B cell (primary cell): Measurements from ENCODE around the gene NPHS2. TPM values are rescaled to one million over a fixed set of nuclear protein-coding genes. Genes with fewer than 3 reads are reported as not detected.
A peak's percentile ranks its signal among the peaks of the same experiment; 100 is the strongest.

Source experiments
- ATAC-seq: fragments of 200-7000 bp; cut with Tn5 transposase; one replicate; pipeline ENCODE4 v1.10.0; 2021; ENCODE audit warnings: low read depth, mild to moderate bottlenecking, moderate number of reproducible peaks, moderate library complexity
- CTCF ChIA-PET: fragments of 350-600 bp; sonication (Branson Sonifier 250); formaldehyde crosslinking; loops from one replicate; lab custom pipeline; 2021; ENCODE audit warnings: antibody characterized with exemption, inconsistent platforms; lab: Charles Lee
- POLR2A ChIA-PET: fragments of 350-600 bp; sonication (Branson Sonifier 250); formaldehyde crosslinking; loops from one replicate; lab custom pipeline; 2021; ENCODE audit warnings: antibody characterized with exemption; lab: Charles Lee
- DNase-seq: peaks from one replicate; pipeline ENCODE4 v3.0.0; 2013
- H2AFZ ChIP-seq: 2 replicates; pipeline ENCODE4 v1.6.1; 2012; ENCODE audit warnings: mild to moderate bottlenecking, low read depth, low read length; ENCODE audit not compliant: insufficient read depth, poor library complexity, severe bottlenecking
- H3K27ac ChIP-seq, 2 donors: 1 replicate in 1 of 2; 2 replicates in 1 of 2; pipeline ENCODE4 v1.5.1; 2012 to 2013; ENCODE audit warnings: low read length in 2 of 2, mild to moderate bottlenecking in 2 of 2, moderate library complexity in 1 of 2
- H3K27me3 ChIP-seq, 4 experiments: fragments of 200-600 bp in 1 of 4; sonication (generic) in 1 of 4; replicated peaks in 1 of 4; 1 replicate in 2 of 4; 2 replicates in 2 of 4; pipeline versions ENCODE4 v1.6.1 to v1.7.0; 2013 to 2016; ENCODE audit warnings: low read length in 3 of 4, mild to moderate bottlenecking in 2 of 4, mixed read lengths in 1 of 4, moderate library complexity in 1 of 4; ENCODE audit not compliant: insufficient read depth in 4 of 4, control insufficient read depth in 3 of 4; ENCODE audit errors: control extremely low read depth in 1 of 4
- H3K36me3 ChIP-seq, 2 experiments: replicated peaks in 1 of 2; 1 replicate in 1 of 2; 2 replicates in 1 of 2; pipeline versions ENCODE4 v1.6.1 to v1.7.1; 2013; ENCODE audit warnings: low read length in 1 of 2; ENCODE audit not compliant: insufficient read depth in 2 of 2, control insufficient read depth in 1 of 2; ENCODE audit errors: control extremely low read depth in 1 of 2, extremely low read depth in 1 of 2
- H3K4me1 ChIP-seq, 2 donors: fragments of 200-600 bp in 1 of 2; sonication (generic) in 1 of 2; 1 replicate in 1 of 2; 2 replicates in 1 of 2; pipeline versions ENCODE4 v1.5.1 to v1.6.1; 2013 to 2017; ENCODE audit warnings: low read length in 2 of 2; ENCODE audit not compliant: control insufficient read depth in 2 of 2, insufficient read depth in 2 of 2
- H3K4me2 ChIP-seq: replicated peaks from 2 replicates; pipeline ENCODE3; 2012; ENCODE audit warnings: mild to moderate bottlenecking, low read depth, low read length; ENCODE audit not compliant: poor library complexity, severe bottlenecking
- H3K4me3 ChIP-seq, 5 experiments: fragments of 200-600 bp in 1 of 5; sonication (generic) in 1 of 5; 1 replicate in 3 of 5; 2 replicates in 2 of 5; pipeline versions ENCODE4 v1.5.1 to v1.7.0; 2011 to 2016; ENCODE audit warnings: low read length in 4 of 5, mild to moderate bottlenecking in 4 of 5, low read depth in 2 of 5, control low read depth in 1 of 5, moderate library complexity in 1 of 5; ENCODE audit not compliant: insufficient read depth in 1 of 5; ENCODE audit errors: control extremely low read depth in 1 of 5, extremely low read depth in 1 of 5
- H3K79me2 ChIP-seq: fragments of 200-600 bp; sonication (generic); one replicate; pipeline ENCODE4 v1.6.0; 2016; ENCODE audit warnings: low read length; ENCODE audit not compliant: control insufficient read depth, insufficient read depth
- H3K9ac ChIP-seq: fragments of 200-600 bp; sonication (generic); 2 replicates; pipeline ENCODE4 v1.6.1; 2017; ENCODE audit warnings: mild to moderate bottlenecking, low read length, moderate library complexity
- H3K9me3 ChIP-seq, 3 donors: one replicate each; pipeline versions ENCODE4 v1.6.1 to v1.7.1; 2013; ENCODE audit warnings: low read length in 2 of 3; ENCODE audit not compliant: control insufficient read depth in 2 of 3, insufficient read depth in 1 of 3; ENCODE audit errors: control extremely low read depth in 1 of 3
- H4K20me1 ChIP-seq: 2 replicates; pipeline ENCODE4 v1.6.0; 2012; ENCODE audit warnings: mild to moderate bottlenecking, low read length; ENCODE audit not compliant: insufficient read depth, control insufficient read depth, poor library complexity, severe bottlenecking
- H3K27ac Mint-ChIP-seq: one replicate; pipeline ENCODE4 v1.8.0; 2021; ENCODE audit warnings: mixed read lengths
- H3K27me3 Mint-ChIP-seq: one replicate; pipeline ENCODE4 v1.8.0; 2021; ENCODE audit warnings: mixed read lengths
- H3K4me1 Mint-ChIP-seq: one replicate; pipeline ENCODE4 v1.8.0; 2021; ENCODE audit warnings: mixed read lengths
- H3K4me3 Mint-ChIP-seq: one replicate; pipeline ENCODE4 v1.8.0; 2021; ENCODE audit warnings: mixed read lengths
- H3K9me3 Mint-ChIP-seq: one replicate; pipeline ENCODE4 v1.8.0; 2022; ENCODE audit warnings: mixed read lengths; ENCODE audit not compliant: insufficient read depth
- EZH2 ChIP-seq: IDR thresholded peaks from 2 replicates; pipeline ENCODE4 v1.6.1; 2012; ENCODE audit warnings: borderline replicate concordance, low read depth, mild to moderate bottlenecking, moderate library complexity, low read length; ENCODE audit not compliant: insufficient read depth, poor library complexity, severe bottlenecking
- WGBS: methylation state at CpG from one replicate; pipeline ENCODE4 v1.1.5; 2013; ENCODE audit warnings: missing lambda C conversion rate; ENCODE audit not compliant: insufficient coverage; 5-methylcytosine and 5-hydroxymethylcytosine counted together
- intact Hi-C: fragments of 100-400 bp; cut with micrococcal nuclease; formaldehyde crosslinking; loops from one replicate; pipeline ENCODE4 v1.10.0; 2022
- polyA plus RNA-seq: library from polyadenylated mRNA; depleted of rRNA; stranded (reverse); fragments of >200 nt; gene quantifications from 2 replicates; pipeline ENCODE4 v1.2.3, GENCODE V29; 2012
- total RNA-seq, 2 donors: library from RNA; stranded (reverse); fragments of 120-200 nt in 1 of 2; gene quantifications; 1 replicate in 1 of 2; 2 replicates in 1 of 2; pipeline versions ENCODE4 v1.2.3 to v1.2.4, GENCODE V29; 2013 to 2022
- TF ChIP-seq, protein P1 (sequence below): fragments of 200-600 bp; IDR thresholded peaks from one replicate; pipeline ENCODE4 v1.8.0; 2022; ENCODE audit warnings: antibody characterized with exemption, mild to moderate bottlenecking

The NPHS2 gene
- total and polyA plus RNA-seq, 2 donors (not counting 1 experiment from before 2014, with no cell fraction given): not detected

DNA sequence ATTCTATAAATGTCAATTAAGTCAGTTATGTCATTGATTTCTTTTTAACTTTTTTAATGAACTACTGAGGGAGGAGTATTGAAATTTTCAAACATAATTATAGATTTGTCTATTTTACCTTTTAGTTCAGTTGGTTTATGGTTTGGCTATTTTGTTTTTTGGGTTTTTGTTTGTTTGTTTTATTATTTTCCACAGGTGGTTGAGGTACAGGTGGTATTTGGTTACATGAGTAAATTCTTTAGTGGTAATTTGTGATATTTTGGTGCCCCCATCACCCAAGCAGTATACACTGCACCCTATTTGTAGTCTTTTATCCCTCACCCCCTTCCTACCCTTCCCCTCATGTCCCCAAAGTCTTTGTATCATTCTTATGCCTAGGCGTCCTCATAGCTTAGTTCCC is 25.3 kb upstream of the NPHS2 start:
- H3K9ac ChIP-seq: no peak overlapping the region
- DNase-seq: no peak
- no peak overlapping the region for H3K4me2 ChIP-seq
- peaks cover 0 to 3% (median 0%) of the 10 kb centered on the region in 3 donors for H3K9me3 ChIP-seq
- intact Hi-C loops: no loop called here
- H2AFZ ChIP-seq: no peak overlapping the region
- TF ChIP-seq, protein P1, sequence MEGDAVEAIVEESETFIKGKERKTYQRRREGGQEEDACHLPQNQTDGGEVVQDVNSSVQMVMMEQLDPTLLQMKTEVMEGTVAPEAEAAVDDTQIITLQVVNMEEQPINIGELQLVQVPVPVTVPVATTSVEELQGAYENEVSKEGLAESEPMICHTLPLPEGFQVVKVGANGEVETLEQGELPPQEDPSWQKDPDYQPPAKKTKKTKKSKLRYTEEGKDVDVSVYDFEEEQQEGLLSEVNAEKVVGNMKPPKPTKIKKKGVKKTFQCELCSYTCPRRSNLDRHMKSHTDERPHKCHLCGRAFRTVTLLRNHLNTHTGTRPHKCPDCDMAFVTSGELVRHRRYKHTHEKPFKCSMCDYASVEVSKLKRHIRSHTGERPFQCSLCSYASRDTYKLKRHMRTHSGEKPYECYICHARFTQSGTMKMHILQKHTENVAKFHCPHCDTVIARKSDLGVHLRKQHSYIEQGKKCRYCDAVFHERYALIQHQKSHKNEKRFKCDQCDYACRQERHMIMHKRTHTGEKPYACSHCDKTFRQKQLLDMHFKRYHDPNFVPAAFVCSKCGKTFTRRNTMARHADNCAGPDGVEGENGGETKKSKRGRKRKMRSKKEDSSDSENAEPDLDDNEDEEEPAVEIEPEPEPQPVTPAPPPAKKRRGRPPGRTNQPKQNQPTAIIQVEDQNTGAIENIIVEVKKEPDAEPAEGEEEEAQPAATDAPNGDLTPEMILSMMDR: no peak
- no peak for TF ChIP-seq EZH2
- no peaks in the 10 kb centered on the region for H4K20me1 ChIP-seq
- no peaks in the 10 kb centered on the region for H3K27me3 ChIP-seq
- Mint-ChIP-seq H3K4me3 (no peak overlapping the region), H3K27me3 (peaks cover 38% of the 10 kb centered on the region), H3K9me3 (peaks cover 9% of the 10 kb centered on the region), H3K27ac (no peak overlapping the region), H3K4me1 (no peaks in the 10 kb centered on the region)
- 100% methylated on average over 1 of the region's 1 CpG for WGBS
- no peaks in the 10 kb centered on the region for H3K36me3 ChIP-seq
- ChIA-PET CTCF (no interaction called here), POLR2A (no interaction called here)
- no peak overlapping the region for H3K4me3 ChIP-seq
- H3K79me2 ChIP-seq: no peaks in the 10 kb centered on the region
- H3K4me1 ChIP-seq: no peaks in the 10 kb centered on the region
- no peak overlapping the region for H3K27ac ChIP-seq
- no peak for ATAC-seq

DNA sequence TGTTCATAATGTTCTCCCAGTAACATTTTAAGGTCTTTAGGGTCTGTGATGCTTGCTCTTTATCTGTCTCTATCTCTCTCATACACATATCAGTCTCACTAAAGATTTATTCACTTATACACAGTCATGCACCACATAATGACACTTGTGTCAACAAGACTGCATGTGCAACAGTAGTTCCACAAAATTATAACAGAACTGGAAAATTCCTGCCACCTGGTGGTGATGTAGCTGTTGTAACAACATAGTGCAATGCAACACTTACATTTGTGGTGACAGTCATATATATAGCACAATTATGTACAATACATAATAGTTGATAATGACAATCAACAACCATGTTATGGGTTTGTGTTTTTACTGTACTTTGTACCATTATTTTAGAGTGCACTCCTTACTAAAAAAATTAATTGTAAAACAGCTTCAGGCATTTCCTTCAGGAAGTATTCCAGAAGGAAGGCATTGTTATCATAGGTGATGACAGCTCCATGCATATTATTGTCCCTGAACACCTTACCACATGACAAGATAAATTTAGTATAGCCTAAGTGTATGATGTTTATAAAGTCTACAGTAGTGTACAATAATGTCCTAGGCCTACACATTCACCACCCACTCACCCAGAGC is 24.0 kb upstream of the NPHS2 start:
- CTCF ChIA-PET: interaction anchor here (0.6 to 2.5 kb wide), 3 partner anchors 16 to 1289 kb away, joined by 4 to 14 read pairs (median 5); no protein-coding TSS in a partner anchor
- Mint-ChIP-seq H3K4me3 (no peak overlapping the region), H3K9me3 (peaks cover 9% of the 10 kb centered on the region), H3K4me1 (no peaks in the 10 kb centered on the region), H3K27me3 (peaks cover 27% of the 10 kb centered on the region), H3K27ac (no peak overlapping the region)
- no peak overlapping the region for H3K4me3 ChIP-seq
- POLR2A ChIA-PET: no interaction called here
- H3K27ac ChIP-seq: no peak overlapping the region
- no peaks in the 10 kb centered on the region for H3K4me1 ChIP-seq
- H4K20me1 ChIP-seq: no peaks in the 10 kb centered on the region
- intact Hi-C loops: loop anchor here (5.0 kb wide), 1 partner anchor 1287 kb away; no protein-coding TSS in a partner anchor
- H3K9me3 ChIP-seq: peaks cover 0 to 3% (median 0%) of the 10 kb centered on the region in 3 donors
- peak; percentile 21 for DNase-seq
- TF ChIP-seq, protein P1: peak; percentile 11
- TF ChIP-seq EZH2: no peak
- H3K36me3 ChIP-seq: no peaks in the 10 kb centered on the region
- no peak overlapping the region for H3K9ac ChIP-seq
- H3K27me3 ChIP-seq: no peaks in the 10 kb centered on the region
- no peak overlapping the region for H3K4me2 ChIP-seq
- no peaks in the 10 kb centered on the region for H3K79me2 ChIP-seq
- ATAC-seq: no peak
- H2AFZ ChIP-seq: no peak overlapping the region
